HFFc6 (cell line): ENCODE results near the gene GDE1. TPM values are rescaled to one million over a fixed set of nuclear protein-coding genes. Genes with fewer than 3 reads are reported as not detected.

ENCODE experiments used
- DNase-seq: peaks from one replicate; pipeline ENCODE4 v3.0.0-alpha.2; 2018
- H3K27ac Mint-ChIP-seq: 2 replicates; pipeline ENCODE4 v1.8.0; 2020; ENCODE audit warnings: mild to moderate bottlenecking, mixed read lengths
- H3K27me3 Mint-ChIP-seq: 2 replicates; pipeline ENCODE4 v1.8.0; 2021; ENCODE audit warnings: mild to moderate bottlenecking, moderate library complexity, mixed read lengths; ENCODE audit not compliant: insufficient read depth
- H3K36me3 Mint-ChIP-seq: 2 replicates; pipeline ENCODE4 v1.8.0; 2021; ENCODE audit warnings: low read depth, mixed read lengths
- H3K4me1 Mint-ChIP-seq: 2 replicates; pipeline ENCODE4 v1.8.0; 2020; ENCODE audit warnings: low read depth, mixed read lengths
- H3K4me3 Mint-ChIP-seq: 2 replicates; pipeline ENCODE4 v1.8.0; 2020; ENCODE audit warnings: mild to moderate bottlenecking, moderate library complexity, mixed read lengths
- H3K9me3 Mint-ChIP-seq: 2 replicates; pipeline ENCODE4 v1.8.0; 2020; ENCODE audit warnings: mild to moderate bottlenecking, mixed read lengths
- total RNA-seq, 6 experiments: library from RNA; stranded (reverse); fragmentation: NEBNext Ultra II Directional; extraction: Animal tissue kit (Norgen Biotek cat#: 25700); gene quantifications; 2 replicates in 1 of 6; 3 replicates in 5 of 6; pipeline ENCODE4 v1.2.3, GENCODE V29; 2021
- TF ChIP-seq, protein P1 (sequence below): fragments of 200-600 bp; sonication (generic); IDR thresholded peaks from 2 replicates; pipeline ENCODE4 v1.5.0; 2021; ENCODE audit warnings: antibody characterized with exemption, mild to moderate bottlenecking

GDE1 gene
- total RNA-seq, 6 experiments from 2014 or later = 61.4 to 91.1 (median 77.1) TPM

DNA sequence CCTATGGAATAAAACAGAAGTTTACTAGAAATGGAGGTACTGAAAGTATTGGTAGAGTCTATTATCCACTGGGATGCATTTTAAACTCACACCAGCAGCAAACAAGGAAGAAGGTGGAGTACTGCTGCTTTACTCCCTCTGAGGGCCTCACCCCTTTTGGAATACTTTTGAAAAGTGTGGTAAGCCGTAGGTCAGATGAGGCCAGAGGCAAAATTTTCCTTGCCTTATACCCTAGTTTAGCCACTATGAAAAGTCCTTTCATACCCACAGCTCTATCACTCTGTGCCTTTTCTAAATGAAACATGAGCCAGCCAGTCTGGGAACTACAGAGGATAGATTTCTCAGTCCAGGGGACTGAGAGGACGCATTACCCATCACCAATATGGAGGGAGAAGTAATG, 14.0 kb downstream of the GDE1 start:
- no peaks in the 10 kb centered on the region for H3K9me3 Mint-ChIP-seq
- DNase-seq = no peak
- no peak overlapping the region for H3K4me3 Mint-ChIP-seq
- TF ChIP-seq, protein P1, sequence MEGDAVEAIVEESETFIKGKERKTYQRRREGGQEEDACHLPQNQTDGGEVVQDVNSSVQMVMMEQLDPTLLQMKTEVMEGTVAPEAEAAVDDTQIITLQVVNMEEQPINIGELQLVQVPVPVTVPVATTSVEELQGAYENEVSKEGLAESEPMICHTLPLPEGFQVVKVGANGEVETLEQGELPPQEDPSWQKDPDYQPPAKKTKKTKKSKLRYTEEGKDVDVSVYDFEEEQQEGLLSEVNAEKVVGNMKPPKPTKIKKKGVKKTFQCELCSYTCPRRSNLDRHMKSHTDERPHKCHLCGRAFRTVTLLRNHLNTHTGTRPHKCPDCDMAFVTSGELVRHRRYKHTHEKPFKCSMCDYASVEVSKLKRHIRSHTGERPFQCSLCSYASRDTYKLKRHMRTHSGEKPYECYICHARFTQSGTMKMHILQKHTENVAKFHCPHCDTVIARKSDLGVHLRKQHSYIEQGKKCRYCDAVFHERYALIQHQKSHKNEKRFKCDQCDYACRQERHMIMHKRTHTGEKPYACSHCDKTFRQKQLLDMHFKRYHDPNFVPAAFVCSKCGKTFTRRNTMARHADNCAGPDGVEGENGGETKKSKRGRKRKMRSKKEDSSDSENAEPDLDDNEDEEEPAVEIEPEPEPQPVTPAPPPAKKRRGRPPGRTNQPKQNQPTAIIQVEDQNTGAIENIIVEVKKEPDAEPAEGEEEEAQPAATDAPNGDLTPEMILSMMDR = no peak
- H3K27ac Mint-ChIP-seq = no peak overlapping the region
- H3K4me1 Mint-ChIP-seq = no peaks in the 10 kb centered on the region
- H3K27me3 Mint-ChIP-seq = no peaks in the 10 kb centered on the region
- H3K36me3 Mint-ChIP-seq = peaks cover 17% of the 10 kb centered on the region

DNA sequence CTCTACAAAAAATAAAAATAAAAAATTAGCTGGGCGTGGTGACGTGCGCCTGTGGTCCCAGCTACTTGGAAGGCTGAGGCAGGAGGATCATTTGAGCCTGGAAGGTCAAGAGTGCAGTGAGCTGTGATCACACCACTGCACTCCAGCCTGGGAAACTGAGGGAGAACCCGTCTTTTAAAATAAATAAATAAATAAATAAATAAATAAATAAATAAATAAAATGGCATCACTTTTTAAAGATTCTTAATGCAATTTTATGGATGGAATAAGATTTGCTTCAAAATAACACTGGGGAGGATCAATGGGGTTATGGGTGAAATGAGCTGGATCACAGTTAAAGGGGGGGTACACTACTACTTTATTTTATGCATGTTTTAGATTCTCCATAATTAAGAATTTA, 14.9 kb downstream of the GDE1 start:
- Mint-ChIP-seq H3K4me3 (no peak overlapping the region), H3K27me3 (no peaks in the 10 kb centered on the region), H3K36me3 (peaks cover 17% of the 10 kb centered on the region), H3K4me1 (no peaks in the 10 kb centered on the region), H3K27ac (no peak overlapping the region), H3K9me3 (no peaks in the 10 kb centered on the region)
- TF ChIP-seq, protein P1 = no peak
- no peak for DNase-seq

DNA sequence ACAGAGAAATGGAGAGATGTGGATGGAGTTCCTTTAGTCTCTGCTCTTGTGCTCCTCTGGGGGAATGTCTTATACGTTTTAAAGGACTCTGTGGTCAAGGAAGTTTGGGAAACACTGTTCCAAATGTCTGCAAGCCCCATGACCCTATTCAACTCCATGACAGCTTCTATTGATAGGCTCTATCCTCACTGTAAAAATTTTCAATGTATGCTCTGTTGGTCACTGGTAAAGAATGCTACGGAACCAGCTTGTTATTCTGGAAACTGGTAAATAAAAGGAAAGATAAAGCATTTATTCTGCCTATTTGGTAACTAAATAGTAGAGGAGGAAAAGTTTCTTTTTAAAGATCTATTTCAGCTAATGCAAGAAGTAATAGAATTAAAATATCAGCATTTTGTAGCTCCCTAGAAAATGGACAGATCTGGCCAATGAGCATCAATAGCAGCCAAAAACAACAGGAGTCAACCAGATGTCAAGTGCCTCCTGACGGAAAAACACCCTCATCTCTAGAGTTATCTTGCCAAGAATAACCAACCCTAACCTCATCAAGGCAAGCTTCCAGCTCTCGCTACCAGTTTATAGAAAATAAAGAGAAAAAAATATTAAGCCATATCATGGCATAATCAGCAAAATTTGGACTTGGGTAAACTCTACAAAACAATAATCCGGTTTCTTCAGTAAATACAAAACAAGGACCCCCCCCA, 16.1 kb downstream of the GDE1 start:
- DNase-seq = no peak
- Mint-ChIP-seq H3K27me3 (no peaks in the 10 kb centered on the region), H3K27ac (no peak overlapping the region), H3K4me1 (no peaks in the 10 kb centered on the region), H3K9me3 (no peaks in the 10 kb centered on the region), H3K4me3 (no peak overlapping the region), H3K36me3 (peaks cover 24% of the 10 kb centered on the region)
- TF ChIP-seq, protein P1 = no peak

- TF ChIP-seq, protein P1 = no peak
- Mint-ChIP-seq H3K9me3 (no peaks in the 10 kb centered on the region), H3K27me3 (no peaks in the 10 kb centered on the region), H3K27ac (no peak overlapping the region), H3K36me3 (peaks cover 24% of the 10 kb centered on the region), H3K4me1 (no peaks in the 10 kb centered on the region), H3K4me3 (no peak overlapping the region)
- no peak for DNase-seq
Observed at GRCh38 chr16:19503461-19504075, 18.3 kb downstream of the GDE1 start.

DNA sequence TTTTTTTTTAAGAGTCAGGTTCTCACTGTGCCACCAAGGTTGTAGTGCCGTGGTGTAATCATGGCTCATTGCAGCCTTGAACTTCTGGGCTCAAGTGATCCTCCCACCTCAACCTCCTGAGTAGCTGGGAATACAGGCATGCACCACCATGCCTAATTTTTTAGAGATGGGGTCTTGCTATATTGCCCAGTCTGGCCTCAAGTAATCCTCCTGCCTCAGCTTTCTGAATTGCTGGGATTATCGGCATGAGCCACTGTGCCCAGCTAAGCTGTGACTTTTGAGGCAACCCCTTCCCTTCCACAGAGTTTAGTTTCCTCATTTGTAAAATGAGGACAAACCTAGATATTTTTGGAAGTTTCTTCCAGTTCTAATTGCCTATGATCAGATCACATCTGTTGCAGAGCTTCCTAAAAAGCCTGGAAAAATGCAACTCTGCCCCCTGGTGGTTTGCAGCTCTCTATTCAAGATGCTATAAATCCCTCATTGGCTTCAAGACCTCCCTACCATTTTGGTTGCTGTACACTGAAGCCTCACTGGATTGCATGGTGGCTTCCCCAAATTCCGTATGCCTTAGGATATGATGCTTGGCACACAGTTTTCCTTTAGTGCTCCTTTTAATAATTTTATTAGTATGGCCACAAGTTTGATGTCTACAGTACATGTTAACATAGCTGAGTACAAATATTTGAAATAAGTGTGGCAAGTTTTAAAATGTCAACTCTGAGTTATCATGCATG, 19.3 kb downstream of the GDE1 start:
- H3K27ac Mint-ChIP-seq = no peak overlapping the region
- H3K4me3 Mint-ChIP-seq = no peak overlapping the region
- no peaks in the 10 kb centered on the region for H3K9me3 Mint-ChIP-seq
- TF ChIP-seq, protein P1 = peak; percentile 92
- H3K4me1 Mint-ChIP-seq = no peaks in the 10 kb centered on the region
- DNase-seq = peak; percentile 53
- peaks cover 24% of the 10 kb centered on the region for H3K36me3 Mint-ChIP-seq
- peaks cover 2% of the 10 kb centered on the region; the same call in 1 of the 2 replicates for H3K27me3 Mint-ChIP-seq
